HEK293 (cell line): ENCODE measurements around the gene GLG1.

Source experiments
- PRDM10 ChIP-seq: fragments of 450-650 bp; formaldehyde crosslinking; IDR thresholded peaks from 2 replicates; pipeline ENCODE4 v1.5.1; 2016; ENCODE audit warnings: missing biosample characterization, missing genetic modification characterization
- REST ChIP-seq: fragments of 450-650 bp; formaldehyde crosslinking; IDR thresholded peaks from 2 replicates; pipeline ENCODE4 v1.5.1; 2016; ENCODE audit warnings: missing biosample characterization, missing genetic modification characterization
- TCF7L2 ChIP-seq: IDR thresholded peaks from 2 replicates; pipeline ENCODE4 v1.6.1; 2011; ENCODE audit warnings: low read depth, mild to moderate bottlenecking, inconsistent platforms, low read length, moderate library complexity, borderline replicate concordance
- ZFP37 ChIP-seq: fragments of 450-650 bp; formaldehyde crosslinking; IDR thresholded peaks from 2 replicates; pipeline ENCODE4 v1.5.1; 2016; ENCODE audit warnings: missing biosample characterization, missing genetic modification characterization
- ZNF155 ChIP-seq: fragments of 450-650 bp; formaldehyde crosslinking; IDR thresholded peaks from 2 replicates; pipeline ENCODE4 v1.5.1; 2016; ENCODE audit warnings: missing biosample characterization, missing genetic modification characterization
- ZNF274 ChIP-seq, 2 experiments: fragments of 200-500 bp in 1 of 2; fragments of 450-650 bp in 1 of 2; sonication (Bioruptor generic) in 1 of 2; formaldehyde crosslinking in 1 of 2; IDR thresholded peaks; 2 replicates each; pipeline versions ENCODE4 v1.5.1 to v1.6.1; 2014 to 2016; ENCODE audit warnings: borderline replicate concordance in 1 of 2, inconsistent platforms in 1 of 2, low read length in 1 of 2, missing biosample characterization in 1 of 2, missing genetic modification characterization in 1 of 2
- ZNF292 ChIP-seq: fragments of 450-650 bp; formaldehyde crosslinking; IDR thresholded peaks from 2 replicates; pipeline ENCODE4 v1.5.1; 2016; ENCODE audit warnings: low read depth, missing biosample characterization, missing genetic modification characterization, borderline replicate concordance
- ZNF391 ChIP-seq: fragments of 450-650 bp; formaldehyde crosslinking; IDR thresholded peaks from 2 replicates; pipeline ENCODE4 v1.5.1; 2016; ENCODE audit warnings: low read depth, missing biosample characterization, missing genetic modification characterization, borderline replicate concordance
- ZNF660 ChIP-seq: fragments of 450-650 bp; IDR thresholded peaks from 2 replicates; pipeline ENCODE4 v1.5.1; 2018; ENCODE audit warnings: missing biosample characterization, mild to moderate bottlenecking, missing genetic modification characterization
- ZNF747 ChIP-seq: fragments of 450-650 bp; formaldehyde crosslinking; IDR thresholded peaks from 2 replicates; pipeline ENCODE4 v1.5.1; 2016; ENCODE audit warnings: missing biosample characterization, missing genetic modification characterization
- ZNF791 ChIP-seq: fragments of 450-650 bp; formaldehyde crosslinking; IDR thresholded peaks from 2 replicates; pipeline ENCODE4 v1.5.1; 2016; ENCODE audit warnings: missing biosample characterization, missing genetic modification characterization
- TF ChIP-seq, protein P1 (sequence below): fragments of 450-650 bp; formaldehyde crosslinking; IDR thresholded peaks from 2 replicates; pipeline ENCODE4 v1.5.1; 2016; ENCODE audit warnings: missing biosample characterization, missing genetic modification characterization

- no peak for TF ChIP-seq ZNF391 (tag by site-specific recombination)
- TF ChIP-seq ZNF791 (tag by site-specific recombination), result no peak
- TF ChIP-seq, protein P1, sequence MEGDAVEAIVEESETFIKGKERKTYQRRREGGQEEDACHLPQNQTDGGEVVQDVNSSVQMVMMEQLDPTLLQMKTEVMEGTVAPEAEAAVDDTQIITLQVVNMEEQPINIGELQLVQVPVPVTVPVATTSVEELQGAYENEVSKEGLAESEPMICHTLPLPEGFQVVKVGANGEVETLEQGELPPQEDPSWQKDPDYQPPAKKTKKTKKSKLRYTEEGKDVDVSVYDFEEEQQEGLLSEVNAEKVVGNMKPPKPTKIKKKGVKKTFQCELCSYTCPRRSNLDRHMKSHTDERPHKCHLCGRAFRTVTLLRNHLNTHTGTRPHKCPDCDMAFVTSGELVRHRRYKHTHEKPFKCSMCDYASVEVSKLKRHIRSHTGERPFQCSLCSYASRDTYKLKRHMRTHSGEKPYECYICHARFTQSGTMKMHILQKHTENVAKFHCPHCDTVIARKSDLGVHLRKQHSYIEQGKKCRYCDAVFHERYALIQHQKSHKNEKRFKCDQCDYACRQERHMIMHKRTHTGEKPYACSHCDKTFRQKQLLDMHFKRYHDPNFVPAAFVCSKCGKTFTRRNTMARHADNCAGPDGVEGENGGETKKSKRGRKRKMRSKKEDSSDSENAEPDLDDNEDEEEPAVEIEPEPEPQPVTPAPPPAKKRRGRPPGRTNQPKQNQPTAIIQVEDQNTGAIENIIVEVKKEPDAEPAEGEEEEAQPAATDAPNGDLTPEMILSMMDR (tag by site-specific recombination), result no peak
- TF ChIP-seq ZFP37 (tag by site-specific recombination), result no peak
- no peak for TF ChIP-seq ZNF155 (tag by site-specific recombination)
- no peak for TF ChIP-seq REST
- no peak for TF ChIP-seq PRDM10 (tag by site-specific recombination)
- TF ChIP-seq ZNF747 (tag by site-specific recombination), result no peak
- TF ChIP-seq ZNF660 (tag by site-specific recombination), result no peak
- TF ChIP-seq TCF7L2, result no peak
- TF ChIP-seq ZNF292, result no peak
- no peak for TF ChIP-seq ZNF274 (IDR thresholded peaks at IDR 0.05; ENCODE audit: low read length)
- no peak for TF ChIP-seq ZNF274 (tag by site-specific recombination; IDR thresholded peaks at IDR 0.05; ENCODE audit: borderline replicate concordance)
Observed at GRCh38 chr16:74450236-74450635, 156.7 kb downstream of the GLG1 start.
